Astrocyte of the spinal cord (primary cell): ENCODE results near the gene SNX22.

ENCODE experiments used
- DNase-seq: peaks from one replicate; pipeline ENCODE4 v3.0.0; 2011; ENCODE audit warnings: low read depth, low spot score
- H3K4me3 ChIP-seq: 2 replicates; pipeline ENCODE4 v1.5.1; 2011; ENCODE audit warnings: low read depth, mild to moderate bottlenecking, low read length, moderate library complexity
- in situ Hi-C: cut with HindIII; loops from 2 replicates; pipeline ENCODE4 v1.10.0; 2017; ENCODE audit warnings: low sequenced_read_pairs
- TF ChIP-seq, protein P1 (sequence below): IDR thresholded peaks from 2 replicates; pipeline ENCODE4 v1.5.1; 2012; ENCODE audit warnings: low read depth, mild to moderate bottlenecking, low read length, inconsistent platforms

SNX22 gene

DNA sequence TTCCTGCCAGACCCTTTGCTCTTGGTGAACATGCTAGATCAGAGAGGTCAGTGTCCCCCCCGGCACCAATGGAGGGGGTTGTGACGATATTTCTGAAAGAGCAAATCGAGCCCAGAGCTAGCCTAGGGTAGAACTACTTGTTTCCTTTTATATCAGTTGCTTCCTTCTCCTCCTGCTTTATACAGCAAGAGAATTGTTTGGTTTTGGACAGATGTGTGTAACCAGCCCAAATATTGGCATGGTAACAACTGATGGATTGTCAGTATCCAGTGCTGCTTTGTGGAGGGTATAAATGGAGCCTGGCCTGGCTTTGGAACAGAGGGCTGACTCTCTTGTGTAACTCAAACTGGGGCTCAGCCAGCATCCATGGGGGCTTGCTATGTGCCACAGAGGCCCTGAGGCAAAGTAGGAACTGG is 28.6 kb upstream of the SNX22 start:
- in situ Hi-C loops, result no loop called here
- no peak overlapping the region for H3K4me3 ChIP-seq
- no peak for DNase-seq
- TF ChIP-seq, protein P1, sequence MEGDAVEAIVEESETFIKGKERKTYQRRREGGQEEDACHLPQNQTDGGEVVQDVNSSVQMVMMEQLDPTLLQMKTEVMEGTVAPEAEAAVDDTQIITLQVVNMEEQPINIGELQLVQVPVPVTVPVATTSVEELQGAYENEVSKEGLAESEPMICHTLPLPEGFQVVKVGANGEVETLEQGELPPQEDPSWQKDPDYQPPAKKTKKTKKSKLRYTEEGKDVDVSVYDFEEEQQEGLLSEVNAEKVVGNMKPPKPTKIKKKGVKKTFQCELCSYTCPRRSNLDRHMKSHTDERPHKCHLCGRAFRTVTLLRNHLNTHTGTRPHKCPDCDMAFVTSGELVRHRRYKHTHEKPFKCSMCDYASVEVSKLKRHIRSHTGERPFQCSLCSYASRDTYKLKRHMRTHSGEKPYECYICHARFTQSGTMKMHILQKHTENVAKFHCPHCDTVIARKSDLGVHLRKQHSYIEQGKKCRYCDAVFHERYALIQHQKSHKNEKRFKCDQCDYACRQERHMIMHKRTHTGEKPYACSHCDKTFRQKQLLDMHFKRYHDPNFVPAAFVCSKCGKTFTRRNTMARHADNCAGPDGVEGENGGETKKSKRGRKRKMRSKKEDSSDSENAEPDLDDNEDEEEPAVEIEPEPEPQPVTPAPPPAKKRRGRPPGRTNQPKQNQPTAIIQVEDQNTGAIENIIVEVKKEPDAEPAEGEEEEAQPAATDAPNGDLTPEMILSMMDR, result no peak

DNA sequence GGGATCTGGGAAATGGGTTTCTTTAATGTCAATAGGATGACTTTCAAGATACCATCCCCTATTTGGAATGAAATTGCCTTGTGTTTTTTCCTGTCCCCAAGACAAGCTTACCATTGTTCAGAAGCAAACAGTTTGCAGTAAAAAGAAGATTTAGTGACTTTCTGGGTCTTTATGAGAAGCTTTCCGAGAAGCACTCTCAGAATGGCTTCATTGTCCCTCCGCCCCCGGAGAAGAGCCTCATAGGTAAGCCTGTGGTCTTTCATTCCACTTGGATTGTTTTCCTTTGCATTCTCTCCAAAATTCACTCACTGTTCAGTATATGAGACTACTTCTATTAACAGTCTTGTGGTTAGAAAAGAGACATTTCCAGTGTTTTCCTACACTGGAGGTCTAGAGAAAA is 25.6 kb upstream of the SNX22 start:
- H3K4me3 ChIP-seq, result no peak overlapping the region
- DNase-seq, result no peak
- in situ Hi-C loops, result no loop called here
- TF ChIP-seq, protein P1, result no peak

DNA sequence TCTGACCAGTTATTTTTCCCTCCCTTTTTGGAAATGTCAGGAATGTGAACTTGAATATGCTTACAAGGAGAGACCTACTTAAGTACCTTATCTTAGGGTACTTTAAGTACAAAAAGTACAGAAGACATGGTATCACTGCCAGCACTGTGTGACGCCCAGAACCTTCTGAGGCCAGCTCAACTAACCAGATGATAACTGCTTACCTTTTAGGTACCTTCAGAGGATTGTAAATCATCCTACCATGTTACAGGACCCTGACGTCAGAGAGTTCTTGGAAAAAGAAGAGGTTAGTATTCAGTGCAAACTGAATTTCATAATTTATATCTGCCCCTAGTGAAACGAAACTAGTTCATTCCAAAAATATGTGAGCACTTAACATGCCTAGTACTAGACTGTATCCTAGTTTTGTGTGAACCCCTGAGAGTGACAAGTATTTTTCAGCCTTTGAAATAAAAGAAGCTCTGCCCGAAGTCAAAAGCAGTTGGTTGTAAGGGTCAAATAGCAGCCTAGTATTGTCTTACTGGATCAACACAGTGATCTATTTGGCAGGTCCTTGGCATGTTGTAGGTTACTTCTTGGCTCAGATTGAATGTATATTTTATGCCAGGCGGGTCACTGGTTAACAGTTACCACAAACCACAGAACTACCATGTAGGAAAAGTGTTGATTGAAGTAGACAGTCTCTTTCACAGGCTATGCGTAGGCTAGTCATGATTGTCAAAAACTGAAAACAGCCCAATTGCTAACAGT is 23.8 kb upstream of the SNX22 start:
- no peak overlapping the region for H3K4me3 ChIP-seq
- no peak for DNase-seq
- TF ChIP-seq, protein P1, result no peak
- in situ Hi-C loops, result no loop called here

DNA sequence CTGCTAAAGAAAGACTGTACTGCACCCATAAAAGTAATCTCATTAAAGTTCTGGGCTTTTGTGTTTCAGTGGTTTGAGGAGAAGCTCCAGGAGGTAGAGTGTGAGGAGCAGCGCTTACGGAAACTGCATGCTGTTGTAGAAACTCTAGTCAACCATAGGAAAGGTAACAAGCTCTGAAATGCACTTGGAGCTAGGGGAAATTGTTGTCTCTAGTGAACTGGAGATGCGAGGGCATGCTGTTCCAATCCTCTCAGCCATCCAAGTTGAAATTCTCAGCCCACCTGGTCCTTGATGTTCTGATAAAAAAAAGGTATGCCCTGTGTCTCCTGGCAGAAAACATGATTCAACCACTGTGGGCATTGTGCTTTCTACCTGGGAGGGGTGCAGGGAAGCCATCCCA is 21.4 kb upstream of the SNX22 start:
- no peak for DNase-seq
- H3K4me3 ChIP-seq, result no peak overlapping the region
- TF ChIP-seq, protein P1, result no peak
- in situ Hi-C loops, result no loop called here

DNA sequence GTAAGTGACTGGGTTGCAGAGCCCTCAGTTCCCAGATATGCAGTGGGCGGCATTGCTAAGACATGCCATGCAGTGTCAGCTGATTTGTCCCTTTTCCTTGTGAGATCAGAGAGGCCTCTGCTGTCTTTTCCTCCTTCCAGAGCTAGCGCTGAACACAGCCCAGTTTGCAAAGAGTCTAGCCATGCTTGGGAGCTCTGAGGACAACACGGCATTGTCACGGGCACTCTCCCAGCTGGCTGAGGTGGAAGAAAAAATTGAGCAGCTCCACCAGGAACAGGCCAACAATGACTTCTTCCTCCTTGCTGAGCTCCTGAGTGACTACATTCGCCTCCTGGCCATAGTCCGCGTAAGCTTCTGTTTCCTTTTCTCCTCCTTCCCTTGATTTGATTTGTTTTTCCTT is 20.0 kb upstream of the SNX22 start:
- in situ Hi-C loops, result no loop called here
- DNase-seq, result no peak
- TF ChIP-seq, protein P1, result no peak
- no peak overlapping the region for H3K4me3 ChIP-seq

DNA sequence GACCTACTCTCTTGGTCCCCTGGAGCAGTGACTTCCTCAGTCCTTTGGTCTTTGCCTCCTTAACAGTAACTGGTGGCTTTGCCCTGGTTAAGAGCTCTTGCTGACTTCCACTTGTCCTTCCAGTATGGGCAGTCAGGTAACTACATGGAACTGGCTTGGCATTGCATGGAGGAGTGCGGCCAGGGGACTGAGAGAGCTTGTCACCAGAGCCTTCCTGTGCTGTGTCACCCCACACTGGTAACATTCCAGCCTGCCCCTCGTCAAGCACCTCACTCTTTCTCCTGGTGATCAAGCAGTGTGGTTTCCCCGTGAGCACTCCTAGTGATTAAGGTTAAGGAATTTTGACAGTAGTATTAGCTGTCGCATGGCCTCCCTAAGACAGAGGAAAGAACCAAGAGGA is 19.3 kb upstream of the SNX22 start:
- no peak overlapping the region for H3K4me3 ChIP-seq
- TF ChIP-seq, protein P1, result no peak
- no peak for DNase-seq
- in situ Hi-C loops, result no loop called here
